Neural progenitor cell (in vitro differentiated cells): ENCODE measurements around the gene ATF6B.

Experiments used
- CTCF ChIP-seq: fragments of 200-600 bp; sonication (generic); IDR thresholded peaks from 2 replicates; pipeline ENCODE4 v1.5.1; 2017; ENCODE audit warnings: antibody characterized with exemption, mild to moderate bottlenecking
- EZH2phosphoT487 ChIP-seq: fragments of 200-600 bp; sonication (generic); IDR thresholded peaks from 2 replicates; pipeline ENCODE4 v1.6.1; 2017; ENCODE audit warnings: antibody characterized with exemption

GRCh38 chr6:32079566-32080290 is 48.3 kb downstream of the ATF6B start:
- TF ChIP-seq CTCF (no peak), EZH2phosphoT487 (no peak)
